GM12874 (cell line): ENCODE results near the gene IL17RD.

Experiments
- TF ChIP-seq, protein P1 (sequence below): IDR thresholded peaks from 2 replicates; pipeline ENCODE4 v1.5.1; 2011; ENCODE audit warnings: low read depth, mild to moderate bottlenecking, control low read depth, low read length, moderate library complexity; ENCODE audit not compliant: insufficient read depth

The IL17RD gene

GRCh38 chr3:57062101-57062631, 103.0 kb downstream of the IL17RD start:
- TF ChIP-seq, protein P1, sequence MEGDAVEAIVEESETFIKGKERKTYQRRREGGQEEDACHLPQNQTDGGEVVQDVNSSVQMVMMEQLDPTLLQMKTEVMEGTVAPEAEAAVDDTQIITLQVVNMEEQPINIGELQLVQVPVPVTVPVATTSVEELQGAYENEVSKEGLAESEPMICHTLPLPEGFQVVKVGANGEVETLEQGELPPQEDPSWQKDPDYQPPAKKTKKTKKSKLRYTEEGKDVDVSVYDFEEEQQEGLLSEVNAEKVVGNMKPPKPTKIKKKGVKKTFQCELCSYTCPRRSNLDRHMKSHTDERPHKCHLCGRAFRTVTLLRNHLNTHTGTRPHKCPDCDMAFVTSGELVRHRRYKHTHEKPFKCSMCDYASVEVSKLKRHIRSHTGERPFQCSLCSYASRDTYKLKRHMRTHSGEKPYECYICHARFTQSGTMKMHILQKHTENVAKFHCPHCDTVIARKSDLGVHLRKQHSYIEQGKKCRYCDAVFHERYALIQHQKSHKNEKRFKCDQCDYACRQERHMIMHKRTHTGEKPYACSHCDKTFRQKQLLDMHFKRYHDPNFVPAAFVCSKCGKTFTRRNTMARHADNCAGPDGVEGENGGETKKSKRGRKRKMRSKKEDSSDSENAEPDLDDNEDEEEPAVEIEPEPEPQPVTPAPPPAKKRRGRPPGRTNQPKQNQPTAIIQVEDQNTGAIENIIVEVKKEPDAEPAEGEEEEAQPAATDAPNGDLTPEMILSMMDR = no peak

DNA sequence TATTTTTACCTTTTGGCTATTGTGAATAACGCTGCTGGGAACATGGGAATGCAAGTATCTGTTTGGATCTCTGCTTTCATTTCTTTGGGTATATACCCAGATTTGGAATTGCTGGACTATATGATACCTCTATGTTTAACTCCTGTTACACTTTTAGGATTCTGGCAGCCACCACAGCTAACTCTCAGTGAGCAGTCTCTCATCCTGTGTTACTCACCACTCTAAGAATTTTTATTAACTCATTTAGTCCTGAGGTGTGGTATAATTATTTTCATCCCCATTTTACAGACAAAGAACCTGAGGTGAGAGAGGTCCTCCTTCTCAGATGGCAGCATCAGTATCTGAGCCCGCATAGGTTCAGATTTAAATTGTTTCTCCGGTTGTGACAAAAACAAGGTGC, 103.6 kb downstream of the IL17RD start:
- TF ChIP-seq, protein P1 = no peak

DNA sequence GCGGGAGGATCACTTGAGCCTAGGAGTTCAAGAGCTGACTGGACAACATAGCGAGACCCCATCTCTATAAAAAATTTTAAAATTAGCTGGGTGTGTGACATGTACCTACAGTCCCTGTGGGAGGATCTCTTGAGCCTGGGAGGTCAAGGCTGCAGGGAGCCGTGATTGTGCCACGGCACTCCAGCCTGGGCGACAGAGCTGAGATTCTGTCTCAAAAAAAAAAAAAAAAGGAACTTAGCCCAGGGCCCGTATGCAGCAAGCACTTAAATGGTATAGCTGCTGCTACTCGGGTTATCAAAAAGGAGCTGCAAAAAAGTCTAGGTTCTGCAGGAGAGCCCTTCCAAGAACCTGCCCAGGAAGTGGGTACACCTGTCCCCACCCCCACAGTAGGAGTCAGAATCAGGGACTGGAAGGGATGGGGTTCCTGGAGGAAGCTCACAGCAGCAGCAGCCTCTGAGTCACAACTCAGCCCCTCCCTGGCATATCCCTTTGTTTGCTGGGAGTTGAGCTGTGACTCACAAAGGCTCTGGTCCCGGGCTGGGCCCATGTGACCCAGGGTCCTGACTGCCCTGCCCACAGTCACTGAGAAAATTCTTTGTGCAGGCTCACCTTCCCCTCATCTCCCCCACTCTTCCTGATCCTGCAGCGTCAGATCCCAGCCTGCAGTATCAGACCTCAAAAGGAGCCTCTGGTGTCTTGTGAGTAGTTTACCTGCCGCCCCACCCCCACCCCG, 104.9 kb downstream of the IL17RD start, which contains the start of gene SPATA12:
Gene SPATA12, plus strand, starts transcription at position 576 of the 733 bp plus-strand sequence. CDS start 13,031 bp downstream, outside the sequence.
- TF ChIP-seq, protein P1 = no peak

DNA sequence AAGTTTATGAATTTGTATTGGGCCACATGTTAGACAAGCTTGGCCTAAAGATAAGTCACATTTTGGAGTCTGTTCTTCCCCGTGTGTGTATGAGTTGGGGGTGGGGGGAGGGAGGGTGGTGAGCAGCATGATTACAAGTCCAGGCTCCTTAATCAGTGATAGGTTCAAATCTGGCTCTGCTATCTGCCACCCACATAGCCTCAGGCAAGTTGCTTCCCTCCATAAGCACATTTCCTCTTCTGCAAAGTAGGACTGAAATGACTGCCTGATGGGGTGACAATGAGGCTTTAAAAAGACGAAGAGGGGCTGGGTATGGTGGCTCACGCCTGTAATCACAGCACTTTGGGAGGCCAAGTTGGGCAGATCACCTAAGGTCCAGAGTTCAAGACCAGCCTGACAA, 105.7 kb downstream of the IL17RD start:
- TF ChIP-seq, protein P1 = no peak

DNA sequence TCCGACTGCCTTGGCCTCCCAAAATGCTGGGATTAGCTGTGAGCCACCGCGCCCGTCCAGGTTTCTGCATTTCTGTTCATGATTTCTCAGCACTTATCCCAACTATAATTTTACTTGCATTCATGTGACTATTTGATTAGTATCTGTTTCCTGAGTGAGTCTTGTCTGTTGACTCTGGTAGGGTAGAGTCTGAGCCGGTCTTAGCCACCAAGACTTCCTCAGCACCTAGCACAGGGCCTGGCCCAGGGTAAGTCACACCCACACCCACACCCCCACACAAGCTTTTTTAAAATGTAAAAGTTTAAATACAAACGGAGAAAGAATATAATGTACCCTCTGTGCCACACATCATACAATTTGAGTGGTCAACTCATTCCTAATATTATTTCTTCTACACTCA, 107.8 kb downstream of the IL17RD start:
- TF ChIP-seq, protein P1 = no peak

- TF ChIP-seq, protein P1 = no peak
Measured at GRCh38 chr3:57053122-57053521, 112.0 kb downstream of the IL17RD start.

- TF ChIP-seq, protein P1 = no peak
Measured at GRCh38 chr3:57052662-57053061, 112.5 kb downstream of the IL17RD start.
